Endothelial cell of hepatic sinusoid (primary cell): Measurements from ENCODE around the gene SLC9C1.

Experiments used
- in situ Hi-C: cut with HindIII; loops from 2 replicates; pipeline ENCODE4 v1.10.0; 2017; ENCODE audit warnings: low sequenced_read_pairs

SLC9C1 gene

GRCh38 chr3:112134335-112135124, 159.5 kb downstream of the SLC9C1 start:
- in situ Hi-C loops: loop anchor here (10.0 kb wide), 1 partner anchor 150 kb away; no protein-coding TSS in a partner anchor

- in situ Hi-C loops: loop anchor here (10.0 kb wide), 1 partner anchor 151 kb away; no protein-coding TSS in a partner anchor
Observed at GRCh38 chr3:112133626-112134334, 160.2 kb downstream of the SLC9C1 start.

GRCh38 chr3:112132975-112133448, 161.0 kb downstream of the SLC9C1 start, which contains the start of gene GCSAM:
TSS of gene GCSAM (minus strand) at chr3:112133248. CDS start at chr3:112133120, 128 bp downstream.
- in situ Hi-C loops: loop anchor here (10.0 kb wide), 1 partner anchor 152 kb away; no protein-coding TSS in a partner anchor

GRCh38 chr3:112132554-112132953, 161.5 kb downstream of the SLC9C1 start:
- in situ Hi-C loops: loop anchor here (10.0 kb wide), 1 partner anchor 152 kb away; no protein-coding TSS in a partner anchor

- in situ Hi-C loops: loop anchor here (10.0 kb wide), 1 partner anchor 153 kb away; no protein-coding TSS in a partner anchor
Observed at GRCh38 chr3:112132088-112132487, 161.9 kb downstream of the SLC9C1 start.

GRCh38 chr3:112131111-112131510, 162.9 kb downstream of the SLC9C1 start:
- in situ Hi-C loops: loop anchor here (10.0 kb wide), 1 partner anchor 154 kb away; no protein-coding TSS in a partner anchor

GRCh38 chr3:112130638-112130993, 163.4 kb downstream of the SLC9C1 start:
- in situ Hi-C loops: loop anchor here (10.0 kb wide), 1 partner anchor 154 kb away; no protein-coding TSS in a partner anchor

GRCh38 chr3:112129925-112130637, 163.9 kb downstream of the SLC9C1 start:
- in situ Hi-C loops: loop anchor here (10.0 kb wide), 1 partner anchor 155 kb away; no protein-coding TSS in a partner anchor

- in situ Hi-C loops: no loop called here
Observed at GRCh38 chr3:112128843-112129727, 164.9 kb downstream of the SLC9C1 start.

- in situ Hi-C loops: no loop called here
Observed at GRCh38 chr3:112127522-112128494, 166.2 kb downstream of the SLC9C1 start.

- in situ Hi-C loops: no loop called here
Observed at GRCh38 chr3:112126511-112126911, 167.5 kb downstream of the SLC9C1 start.

GRCh38 chr3:112124907-112125607, 169.0 kb downstream of the SLC9C1 start:
- in situ Hi-C loops: no loop called here

GRCh38 chr3:112123548-112123947, 170.5 kb downstream of the SLC9C1 start:
- in situ Hi-C loops: no loop called here

- in situ Hi-C loops: no loop called here
Observed at GRCh38 chr3:112122870-112123269, 171.1 kb downstream of the SLC9C1 start.

- in situ Hi-C loops: no loop called here
Observed at GRCh38 chr3:112121577-112122547, 172.2 kb downstream of the SLC9C1 start.

GRCh38 chr3:112119962-112120836, 173.8 kb downstream of the SLC9C1 start:
- in situ Hi-C loops: no loop called here
